ENCODE measurements around the gene RHOF.

GRCh38 chr12:121740847-121741246, 52.6 kb downstream of the RHOF start:
- TF ChIP-seq POLR2A (IDR thresholded peaks at IDR 0.05; ENCODE audit: extremely low read depth, insufficient read length): no peak
- TF ChIP-seq CTCF (IDR thresholded peaks at IDR 0.05; ENCODE audit: low read depth, low read length): no peak
- no peak for TF ChIP-seq MYC (IDR thresholded peaks at IDR 0.05; ENCODE audit: low read depth, low read length)
